ENCODE measurements around the gene WSCD2.

The WSCD2 gene

DNA sequence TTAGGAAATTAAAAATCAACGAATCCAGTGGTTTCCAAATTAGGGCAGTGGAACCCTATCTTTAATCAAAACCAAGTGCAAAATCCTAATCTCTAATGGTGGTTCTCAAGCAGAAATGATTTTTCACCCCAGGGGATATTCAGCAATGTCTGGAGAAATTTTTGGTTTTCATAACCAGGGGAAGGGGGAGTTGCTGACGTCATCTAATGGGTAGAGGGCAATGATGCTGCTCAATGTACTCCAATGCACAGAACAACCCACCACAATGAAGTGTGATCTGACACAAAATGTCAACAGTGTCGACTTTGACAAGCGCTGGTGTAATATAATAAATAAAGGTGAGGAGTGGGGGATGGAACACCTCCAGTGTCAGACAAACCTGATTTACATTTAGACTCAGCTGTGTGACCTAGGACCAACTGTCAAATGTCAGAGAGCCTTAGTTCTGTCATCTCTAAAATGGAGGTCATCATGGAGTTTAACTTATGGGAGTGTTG is 128.6 kb downstream of the WSCD2 start:
- in situ Hi-C loops (cut with MboI; ENCODE audit: low pct_unique_long_range_greater_than_20kb, low sequenced_read_pairs, unreplicated experiment), result no loop called here
- no peak for DNase-seq (ENCODE audit: low spot score)
- TF ChIP-seq, protein P1, sequence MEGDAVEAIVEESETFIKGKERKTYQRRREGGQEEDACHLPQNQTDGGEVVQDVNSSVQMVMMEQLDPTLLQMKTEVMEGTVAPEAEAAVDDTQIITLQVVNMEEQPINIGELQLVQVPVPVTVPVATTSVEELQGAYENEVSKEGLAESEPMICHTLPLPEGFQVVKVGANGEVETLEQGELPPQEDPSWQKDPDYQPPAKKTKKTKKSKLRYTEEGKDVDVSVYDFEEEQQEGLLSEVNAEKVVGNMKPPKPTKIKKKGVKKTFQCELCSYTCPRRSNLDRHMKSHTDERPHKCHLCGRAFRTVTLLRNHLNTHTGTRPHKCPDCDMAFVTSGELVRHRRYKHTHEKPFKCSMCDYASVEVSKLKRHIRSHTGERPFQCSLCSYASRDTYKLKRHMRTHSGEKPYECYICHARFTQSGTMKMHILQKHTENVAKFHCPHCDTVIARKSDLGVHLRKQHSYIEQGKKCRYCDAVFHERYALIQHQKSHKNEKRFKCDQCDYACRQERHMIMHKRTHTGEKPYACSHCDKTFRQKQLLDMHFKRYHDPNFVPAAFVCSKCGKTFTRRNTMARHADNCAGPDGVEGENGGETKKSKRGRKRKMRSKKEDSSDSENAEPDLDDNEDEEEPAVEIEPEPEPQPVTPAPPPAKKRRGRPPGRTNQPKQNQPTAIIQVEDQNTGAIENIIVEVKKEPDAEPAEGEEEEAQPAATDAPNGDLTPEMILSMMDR (IDR thresholded peaks at IDR 0.05; ENCODE audit: extremely low read depth, insufficient read depth, missing control alignments), result no peak

DNA sequence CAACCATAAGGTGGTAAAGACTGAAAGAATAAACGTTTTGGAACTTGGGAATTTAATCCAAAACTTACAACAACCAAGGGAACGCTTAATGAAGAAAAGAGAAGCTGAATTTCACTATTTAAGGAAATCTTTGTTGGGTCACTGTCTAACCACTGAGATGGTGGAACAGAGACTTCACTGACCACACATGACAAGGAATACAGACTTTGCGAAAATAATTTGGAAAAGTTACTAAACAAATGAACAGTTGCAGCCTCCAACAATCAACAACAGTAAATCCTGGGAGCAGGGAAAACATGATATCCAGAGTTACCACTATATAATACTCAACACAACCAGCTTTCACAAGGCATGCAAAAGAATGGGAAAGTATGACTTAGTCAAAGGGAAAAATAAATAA is 131.0 kb downstream of the WSCD2 start:
- DNase-seq (ENCODE audit: low spot score), result no peak
- in situ Hi-C loops (cut with MboI; ENCODE audit: low pct_unique_long_range_greater_than_20kb, low sequenced_read_pairs, unreplicated experiment), result no loop called here
- TF ChIP-seq, protein P1 (IDR thresholded peaks at IDR 0.05; ENCODE audit: extremely low read depth, insufficient read depth, missing control alignments), result no peak

DNA sequence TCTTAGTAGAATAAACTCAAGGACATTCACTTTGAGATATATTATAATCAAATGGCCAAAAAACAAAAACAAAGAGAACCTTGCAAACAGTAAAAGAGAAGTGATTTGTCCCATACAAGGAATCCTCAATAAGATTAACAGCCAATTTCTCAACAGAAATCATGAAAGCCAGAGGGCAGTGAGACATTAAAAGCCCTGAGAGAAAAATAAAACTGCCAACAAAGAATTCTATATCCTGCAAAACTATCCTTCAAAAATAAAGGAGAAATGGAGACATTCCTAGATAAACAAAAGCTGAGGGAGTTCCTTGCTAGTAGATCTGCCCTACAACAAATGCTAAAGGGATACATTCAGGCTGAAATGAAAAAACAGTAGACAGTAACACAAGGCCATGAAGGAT is 131.9 kb downstream of the WSCD2 start:
- TF ChIP-seq, protein P1 (IDR thresholded peaks at IDR 0.05; ENCODE audit: extremely low read depth, insufficient read depth, missing control alignments), result no peak
- in situ Hi-C loops (cut with MboI; ENCODE audit: low pct_unique_long_range_greater_than_20kb, low sequenced_read_pairs, unreplicated experiment), result no loop called here
- no peak for DNase-seq (ENCODE audit: low spot score)

DNA sequence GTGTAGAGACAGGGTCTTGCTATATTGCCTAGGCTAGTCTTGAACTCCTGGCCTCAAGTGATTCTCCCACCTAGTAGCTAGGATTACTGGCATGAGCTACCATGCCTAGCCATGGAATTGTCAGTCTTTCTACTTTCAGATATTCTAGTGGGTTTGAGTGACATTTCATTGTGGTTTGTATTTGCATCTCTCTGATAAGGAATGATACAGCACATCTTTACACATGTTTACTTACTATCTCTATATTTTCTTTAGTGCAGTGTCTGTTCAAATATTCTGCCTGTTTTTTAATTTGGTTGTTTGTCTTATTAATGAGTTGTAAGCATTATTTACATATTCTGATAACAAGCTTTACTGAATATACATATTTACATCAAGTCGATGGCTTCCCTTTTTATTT is 136.4 kb downstream of the WSCD2 start:
- no peak for DNase-seq (ENCODE audit: low spot score)
- TF ChIP-seq, protein P1 (IDR thresholded peaks at IDR 0.05; ENCODE audit: extremely low read depth, insufficient read depth, missing control alignments), result no peak
- in situ Hi-C loops (cut with MboI; ENCODE audit: low pct_unique_long_range_greater_than_20kb, low sequenced_read_pairs, unreplicated experiment), result no loop called here

DNA sequence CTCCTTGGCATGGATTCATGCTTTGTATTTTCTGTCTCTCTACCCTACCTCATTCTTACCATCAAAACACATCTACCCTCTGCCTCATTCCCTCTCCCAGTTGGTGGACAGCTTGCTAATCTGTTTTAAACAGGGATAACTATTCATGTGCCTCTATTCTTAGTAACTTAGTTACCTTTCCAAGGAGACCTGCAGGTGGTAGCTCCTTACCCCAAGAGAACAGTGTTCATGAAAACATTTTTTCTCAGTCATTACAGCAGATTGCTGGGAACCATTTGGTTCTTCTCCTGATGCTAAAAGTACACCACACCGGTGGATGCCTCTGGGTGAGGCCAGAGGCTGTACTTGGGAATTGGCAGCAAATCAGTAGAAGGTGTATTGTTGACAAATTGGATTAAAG is 137.0 kb downstream of the WSCD2 start:
- in situ Hi-C loops (cut with MboI; ENCODE audit: low pct_unique_long_range_greater_than_20kb, low sequenced_read_pairs, unreplicated experiment), result no loop called here
- TF ChIP-seq, protein P1 (IDR thresholded peaks at IDR 0.05; ENCODE audit: extremely low read depth, insufficient read depth, missing control alignments), result no peak
- no peak for DNase-seq (ENCODE audit: low spot score)

DNA sequence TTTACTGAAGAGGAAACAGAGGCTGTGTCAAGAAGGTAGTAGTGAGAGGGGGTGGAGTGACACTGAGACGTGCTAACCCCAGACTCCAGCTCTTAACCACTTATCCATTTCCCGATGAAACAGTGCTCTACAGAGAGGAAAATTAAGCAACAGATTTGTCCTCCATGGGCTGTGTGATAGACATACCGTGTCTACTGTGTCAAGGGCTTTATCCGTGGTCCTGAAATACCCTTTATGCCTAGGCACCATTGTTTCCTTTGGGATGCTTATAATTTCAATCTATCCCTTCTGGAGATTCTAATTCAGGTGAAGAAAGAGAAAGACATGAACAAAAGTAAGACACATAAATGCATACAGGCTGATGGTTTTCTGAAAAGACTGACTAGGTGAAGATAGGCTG is 138.4 kb downstream of the WSCD2 start:
- DNase-seq (ENCODE audit: low spot score), result no peak
- TF ChIP-seq, protein P1 (IDR thresholded peaks at IDR 0.05; ENCODE audit: extremely low read depth, insufficient read depth, missing control alignments), result no peak

DNA sequence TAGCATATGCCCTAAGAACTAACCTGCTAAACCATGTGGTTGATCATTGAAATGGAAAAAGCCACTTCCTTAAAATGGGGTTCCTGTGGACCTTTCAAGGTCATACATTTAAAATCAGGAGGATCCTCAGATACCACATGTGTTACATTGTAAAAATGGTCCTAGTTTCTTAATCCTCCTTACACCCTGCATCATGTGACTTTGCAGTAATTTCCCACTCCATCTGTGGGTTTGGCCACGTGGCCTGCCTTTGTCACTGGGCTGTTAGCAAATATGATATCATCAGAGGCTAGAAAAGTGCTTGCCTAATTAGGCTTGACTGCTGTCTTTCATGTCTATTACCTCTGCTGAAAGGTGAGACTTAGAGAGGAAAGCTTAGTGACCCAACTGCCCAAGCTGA is 139.3 kb downstream of the WSCD2 start:
- no peak for DNase-seq (ENCODE audit: low spot score)
- TF ChIP-seq, protein P1 (IDR thresholded peaks at IDR 0.05; ENCODE audit: extremely low read depth, insufficient read depth, missing control alignments), result no peak
- in situ Hi-C loops (cut with MboI; ENCODE audit: low pct_unique_long_range_greater_than_20kb, low sequenced_read_pairs, unreplicated experiment), result no loop called here

More for the DNA sequence above, 138.4 kb downstream of the WSCD2 start:
- in situ Hi-C loops (cut with MboI; ENCODE audit: low pct_unique_long_range_greater_than_20kb, low sequenced_read_pairs, unreplicated experiment), result no loop called here
